Psoas muscle (tissue), 8 donors: ENCODE data around the gene UPP1. TPM values are rescaled to one million over a fixed set of nuclear protein-coding genes. Genes with fewer than 3 reads are reported as not detected.

Experiments
- ATAC-seq, 4 donors: fragments of 200-7000 bp; cut with Tn5 transposase; one replicate each; pipeline ENCODE4 v1.9.1; 2020; ENCODE audit warnings: moderate library complexity in 3 of 4, mild to moderate bottlenecking in 2 of 4
- DNase-seq, 2 donors: peaks; one replicate each; pipeline ENCODE4 v3.0.0-alpha.2; 2020
- H3K27ac ChIP-seq: fragments of 200-600 bp; one replicate; pipeline ENCODE4 v1.8.0; 2022
- H3K27me3 ChIP-seq, 3 donors: fragments of 200-600 bp in 1 of 3; one replicate each; pipeline versions ENCODE4 v1.6.1 to v1.8.0; 2013 to 2022; ENCODE audit warnings: low read length in 2 of 3, mild to moderate bottlenecking in 2 of 3, moderate library complexity in 1 of 3; ENCODE audit not compliant: insufficient read depth in 3 of 3
- H3K36me3 ChIP-seq, 2 donors: fragments of 200-600 bp in 1 of 2; one replicate each; pipeline versions ENCODE4 v1.6.1 to v1.8.0; 2013 to 2022; ENCODE audit warnings: low read depth in 1 of 2, mild to moderate bottlenecking in 1 of 2, moderate library complexity in 1 of 2; ENCODE audit not compliant: insufficient read depth in 1 of 2
- H3K4me1 ChIP-seq: fragments of 200-600 bp; one replicate; pipeline ENCODE4 v1.8.0; 2022
- H3K4me3 ChIP-seq: fragments of 200-600 bp; one replicate; pipeline ENCODE4 v1.8.0; 2022; ENCODE audit warnings: mild to moderate bottlenecking
- H3K9me3 ChIP-seq: fragments of 200-600 bp; one replicate; pipeline ENCODE4 v1.8.0; 2022
- CTCF ChIP-seq: fragments of 200-600 bp; IDR thresholded peaks from one replicate; pipeline ENCODE4 v1.8.0; 2022; ENCODE audit warnings: antibody characterized with exemption
- WGBS, 3 donors: extraction: QIAGEN DNeasy Blood & Tissue Kit; methylation state at CpG; one replicate each; pipeline versions ENCODE4 v1.1.6 to v1.1.7; 2013; 5-methylcytosine and 5-hydroxymethylcytosine counted together
- intact Hi-C, 2 donors: fragments of 100-400 bp; cut with DNase I; formaldehyde crosslinking; loops; one replicate each; pipeline versions ENCODE4 v1.11.0 to v1.14.2; 2022
- polyA plus RNA-seq, 3 donors: library from polyadenylated mRNA; stranded (reverse); fragments of 200-250 nt; gene quantifications; one replicate each; pipeline ENCODE4 v1.2.3, GENCODE V29; 2013
- total RNA-seq, 4 donors: library from RNA; stranded (reverse); fragmentation: NEBNext Ultra II Directional in 2 of 4; extraction: Animal tissue kit (Norgen Biotek cat#: 25700) in 2 of 4; gene quantifications; one replicate each; pipeline versions ENCODE4 v1.2.1 to v1.2.4, GENCODE V29; 2021 to 2023
- donor health status: healthy with polysubstance abuse.
- donor health status: DM: no; HTN: no; CAD: no; lungs with moderate emphysema.
- donor health status: Bipolar disorder and iron deficiency.
- donor health status: healthy.
- donor health status: DM: yes; HTN: yes; CAD: no.
- donor health status: DM: no; HTN: no; CAD: no.
- donor health status: DM: no; HTN: no; CAD: no.
- donor health status: DM: yes; HTN: yes; CAD: no.

UPP1 gene
- total and polyA plus RNA-seq, 7 donors, result 7.5 to 250 (median 11.9) TPM

GRCh38 chr7:48149058-48149457 is 60.0 kb downstream of the UPP1 start:
- no peaks in the 10 kb centered on the region for H3K9me3 ChIP-seq
- no peak for TF ChIP-seq CTCF
- intact Hi-C loops, result no loop called here
- H3K4me3 ChIP-seq, result no peak overlapping the region
- ATAC-seq, result no peak
- no peak overlapping the region for H3K27ac ChIP-seq
- DNase-seq, result no peak
- H3K36me3 ChIP-seq, result no peaks in the 10 kb centered on the region
- no peaks in the 10 kb centered on the region for H3K27me3 ChIP-seq
- no peaks in the 10 kb centered on the region for H3K4me1 ChIP-seq

GRCh38 chr7:48150086-48150485 is 61.0 kb downstream of the UPP1 start:
- Histone ChIP-seq H3K4me1 (no peaks in the 10 kb centered on the region), H3K27me3 (no peaks in the 10 kb centered on the region), H3K27ac (no peak overlapping the region), H3K4me3 (no peak overlapping the region), H3K36me3 (no peaks in the 10 kb centered on the region), H3K9me3 (no peaks in the 10 kb centered on the region)
- 80 to 93% (median 81%) methylated on average over 3 of the region's 3 CpGs for WGBS, 3 donors
- DNase-seq, result no peak
- no peak for TF ChIP-seq CTCF
- ATAC-seq, result no peak
- intact Hi-C loops, result no loop called here

- Histone ChIP-seq H3K36me3 (no peaks in the 10 kb centered on the region), H3K27me3 (no peaks in the 10 kb centered on the region), H3K4me1 (no peaks in the 10 kb centered on the region), H3K4me3 (no peak overlapping the region), H3K9me3 (no peaks in the 10 kb centered on the region), H3K27ac (no peak overlapping the region)
- no peak for TF ChIP-seq CTCF
- DNase-seq, result no peak
- intact Hi-C loops, result no loop called here
- no peak for ATAC-seq
- 82 to 83% (median 83%) methylated on average over 8 of the region's 8 CpGs for WGBS, 3 donors
Observed at GRCh38 chr7:48154792-48155413, 65.8 kb downstream of the UPP1 start.

Other genes starting within 250 kb of the UPP1 start
- 1 to 10 TPM in 3 of 4 donors, under 1 TPM in 1; 0.58 to 1.4 (median 1.1) TPM for gene PKD1L1, start 140.8 kb upstream of the UPP1 start, total RNA-seq
- gene PKD1L1, start 140.8 kb upstream of the UPP1 start, polyA plus RNA-seq, result under 1 TPM; 0.56 to 0.79 (median 0.73) TPM
- gene HUS1, start 109.7 kb upstream of the UPP1 start, total RNA-seq, result 10 to 100 TPM; 26.3 to 30.7 (median 27.3) TPM
- gene HUS1, start 109.7 kb upstream of the UPP1 start, polyA plus RNA-seq, result 10 to 100 TPM; 17.8 to 29.8 (median 17.8) TPM
- gene SUN3, start 60.2 kb upstream of the UPP1 start, total RNA-seq, result under 1 TPM in 1 of 4 donors, not detected in 3; 0.54 TPM
- under 1 TPM in 1 of 3 donors, not detected in 2; 0.01 TPM for gene SUN3, start 60.2 kb upstream of the UPP1 start, polyA plus RNA-seq
- gene C7orf57, start 53.7 kb upstream of the UPP1 start, total RNA-seq, result not detected
- gene C7orf57, start 53.7 kb upstream of the UPP1 start, polyA plus RNA-seq, result under 1 TPM in 2 of 3 donors, not detected in 1; 0.01 to 0.06 TPM
- gene ABCA13, start 82.2 kb downstream of the UPP1 start, total RNA-seq, result under 1 TPM in 3 of 4 donors, not detected in 1; 0.06 to 0.12 (median 0.10) TPM
- gene ABCA13, start 82.2 kb downstream of the UPP1 start, polyA plus RNA-seq, result not detected